ENCODE measurements around the gene NDP.
"Not testable (repeated sequence)": the region's sequence is repeated elsewhere in the genome, so short reads cannot be mapped to it uniquely, and the experiment has no call there.

The NDP gene

GRCh38 chrX:43970528-43970927 lies 2.7 kb downstream of the NDP start:
- peak; percentile 6 for DNase-seq (ENCODE audit: low spot score)

- DNase-seq (ENCODE audit: low spot score) = no peak
These were observed 3.4 kb downstream of the NDP start for GRCh38 chrX:43969504-43970501.

- no peak for DNase-seq (ENCODE audit: low spot score)
These were observed 4.8 kb downstream of the NDP start for GRCh38 chrX:43968359-43968781.

GRCh38 chrX:43964936-43965335 lies 8.3 kb downstream of the NDP start:
- DNase-seq (ENCODE audit: low spot score) = no peak

- no peak for DNase-seq (ENCODE audit: low spot score)
These were observed 9.5 kb downstream of the NDP start for GRCh38 chrX:43963726-43964125.

DNA sequence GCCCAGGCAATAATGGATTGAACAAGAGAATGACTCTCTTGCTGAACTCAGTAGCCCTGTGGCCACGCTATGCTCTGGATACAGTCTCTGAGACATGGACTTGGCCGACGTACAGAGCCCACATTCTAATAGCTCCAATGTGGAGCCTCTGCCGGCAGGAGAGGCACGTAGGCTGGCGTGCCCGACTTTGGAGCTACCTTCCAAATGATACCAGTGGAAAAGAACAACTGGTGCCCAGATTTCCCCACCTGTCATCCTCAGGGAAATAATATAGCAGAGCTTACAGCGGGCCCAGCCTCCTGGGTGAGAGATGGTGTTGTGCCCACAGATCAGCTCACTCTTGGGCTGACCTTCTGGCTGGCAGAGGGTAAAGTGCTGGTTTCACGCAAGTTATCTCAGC lies 10.6 kb downstream of the NDP start:
- DNase-seq (ENCODE audit: low spot score) = no peak

DNA sequence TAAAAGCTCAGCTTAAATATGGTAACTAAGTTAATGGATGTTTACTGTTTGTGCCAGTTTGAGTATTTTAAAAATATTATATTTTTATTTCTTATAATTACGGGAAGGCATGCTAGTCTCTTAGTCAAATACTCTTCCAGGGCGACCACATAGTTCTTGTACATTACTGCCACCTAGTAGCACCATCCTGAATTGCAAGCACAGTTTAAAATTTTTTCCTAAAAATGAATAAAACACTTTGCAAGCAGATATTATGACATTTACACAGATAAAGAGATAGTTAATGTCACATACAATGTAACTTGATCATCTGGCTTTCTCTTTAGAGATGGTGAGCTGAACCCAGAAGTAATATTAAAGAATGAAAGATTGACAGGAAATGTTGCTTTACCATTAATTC lies 11.5 kb downstream of the NDP start:
- DNase-seq (ENCODE audit: low spot score) = no peak

- DNase-seq (ENCODE audit: low spot score) = peak; percentile 43
These were observed 14.7 kb downstream of the NDP start for GRCh38 chrX:43958529-43958928.

- DNase-seq (ENCODE audit: low spot score) = no peak
These were observed 17.2 kb downstream of the NDP start for GRCh38 chrX:43956034-43956433.

DNA sequence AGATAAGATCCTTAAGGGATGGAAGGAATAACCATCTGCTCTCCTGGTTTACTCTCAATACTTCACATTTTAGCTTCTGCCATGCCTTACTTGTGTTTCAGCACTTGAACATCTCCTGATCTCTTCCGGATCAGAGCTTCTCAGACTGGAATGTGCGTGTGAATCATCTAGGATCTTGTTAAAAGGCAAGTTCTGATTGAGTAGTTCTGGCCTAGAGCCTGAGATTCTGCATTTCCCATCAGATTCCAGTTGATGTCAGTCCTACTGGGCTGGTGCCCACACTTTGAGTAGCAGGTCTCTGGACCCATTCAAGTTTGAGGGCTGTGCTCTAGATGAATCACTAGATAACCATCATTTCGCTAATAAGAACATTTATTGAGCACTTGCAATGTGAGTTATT lies 20.0 kb downstream of the NDP start:
- no peak for DNase-seq (ENCODE audit: low spot score)

GRCh38 chrX:43949669-43950068 lies 23.5 kb downstream of the NDP start:
- DNase-seq (ENCODE audit: low spot score) = peak; percentile 12

DNA sequence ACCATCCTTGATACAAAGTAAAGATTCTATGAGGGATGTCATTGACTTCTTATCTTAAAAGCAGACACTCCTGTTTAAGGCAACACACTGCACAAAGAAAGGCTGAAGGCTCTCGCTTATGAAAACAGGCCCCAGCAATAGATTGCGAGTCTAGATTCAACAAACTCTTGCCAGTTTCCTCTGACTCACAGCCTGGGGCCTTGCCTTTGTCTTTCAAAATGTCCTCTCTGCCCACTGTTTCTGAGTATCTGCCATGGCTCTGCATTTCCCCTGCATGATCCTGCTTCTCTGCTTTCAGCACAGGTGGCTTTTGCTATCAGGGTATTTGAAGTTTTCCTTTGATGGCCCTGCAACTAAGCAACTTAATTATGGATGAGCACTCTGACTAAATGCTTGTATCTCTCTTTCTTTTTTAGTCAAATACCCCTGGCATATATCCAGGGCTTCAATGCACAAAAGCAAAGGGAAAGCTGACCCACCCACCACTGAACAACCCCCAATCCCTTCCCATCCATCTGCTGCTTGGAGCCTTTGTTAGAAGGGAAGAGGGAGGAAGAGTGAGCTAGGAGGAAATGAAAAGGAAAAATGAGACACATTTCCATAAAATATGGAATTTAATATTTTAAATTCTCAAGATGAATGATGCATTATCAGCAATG lies 32.2 kb downstream of the NDP start:
- DNase-seq (ENCODE audit: low spot score) = no peak

GRCh38 chrX:43939187-43939926 lies 33.8 kb downstream of the NDP start:
- DNase-seq (ENCODE audit: low spot score) = no peak

DNA sequence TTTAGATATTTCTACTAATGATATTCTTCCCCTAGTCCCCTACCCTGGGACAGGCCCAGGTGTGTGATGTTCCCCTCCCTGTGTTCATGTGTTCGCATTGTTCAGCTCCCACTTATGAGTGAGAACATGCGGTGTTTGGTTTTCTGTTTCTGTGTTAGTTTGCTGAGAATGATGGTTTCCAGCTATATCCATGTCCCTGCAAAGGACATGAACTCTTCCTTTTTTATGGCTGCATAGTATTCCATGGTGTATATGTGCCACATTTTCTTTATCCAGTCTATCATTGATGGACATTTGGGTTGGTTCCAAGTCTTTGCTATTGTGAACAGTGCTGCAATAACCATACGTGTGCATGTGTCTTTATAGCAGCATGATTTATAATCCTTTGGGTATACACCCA lies 51.2 kb downstream of the NDP start:
- not testable (repeated sequence) for DNase-seq (ENCODE audit: low spot score)

- DNase-seq (ENCODE audit: low spot score) = not testable (repeated sequence)
These were observed 62.4 kb downstream of the NDP start for GRCh38 chrX:43910772-43911171.

DNA sequence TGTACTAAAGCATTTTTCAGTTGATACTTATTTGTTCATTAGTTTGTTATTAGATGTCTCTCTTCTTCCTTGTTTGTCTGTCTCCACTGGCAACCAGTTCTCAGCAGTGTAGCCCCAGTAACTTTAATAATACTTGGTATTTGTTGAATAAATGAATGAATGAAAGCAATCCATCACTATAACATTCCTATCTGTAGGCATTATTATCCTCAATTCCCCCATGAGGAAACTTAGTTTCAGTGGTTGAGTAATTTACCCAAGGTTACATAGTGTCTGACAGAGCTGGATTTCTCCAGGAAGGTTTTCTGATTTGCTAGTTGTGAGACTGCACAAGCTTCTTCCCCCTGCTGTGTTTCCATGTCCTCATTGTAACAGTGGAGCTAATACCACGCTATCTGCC lies 63.2 kb downstream of the NDP start:
- no peak for DNase-seq (ENCODE audit: low spot score)

GRCh38 chrX:43909141-43909540 lies 64.0 kb downstream of the NDP start:
- no peak for DNase-seq (ENCODE audit: low spot score)

DNA sequence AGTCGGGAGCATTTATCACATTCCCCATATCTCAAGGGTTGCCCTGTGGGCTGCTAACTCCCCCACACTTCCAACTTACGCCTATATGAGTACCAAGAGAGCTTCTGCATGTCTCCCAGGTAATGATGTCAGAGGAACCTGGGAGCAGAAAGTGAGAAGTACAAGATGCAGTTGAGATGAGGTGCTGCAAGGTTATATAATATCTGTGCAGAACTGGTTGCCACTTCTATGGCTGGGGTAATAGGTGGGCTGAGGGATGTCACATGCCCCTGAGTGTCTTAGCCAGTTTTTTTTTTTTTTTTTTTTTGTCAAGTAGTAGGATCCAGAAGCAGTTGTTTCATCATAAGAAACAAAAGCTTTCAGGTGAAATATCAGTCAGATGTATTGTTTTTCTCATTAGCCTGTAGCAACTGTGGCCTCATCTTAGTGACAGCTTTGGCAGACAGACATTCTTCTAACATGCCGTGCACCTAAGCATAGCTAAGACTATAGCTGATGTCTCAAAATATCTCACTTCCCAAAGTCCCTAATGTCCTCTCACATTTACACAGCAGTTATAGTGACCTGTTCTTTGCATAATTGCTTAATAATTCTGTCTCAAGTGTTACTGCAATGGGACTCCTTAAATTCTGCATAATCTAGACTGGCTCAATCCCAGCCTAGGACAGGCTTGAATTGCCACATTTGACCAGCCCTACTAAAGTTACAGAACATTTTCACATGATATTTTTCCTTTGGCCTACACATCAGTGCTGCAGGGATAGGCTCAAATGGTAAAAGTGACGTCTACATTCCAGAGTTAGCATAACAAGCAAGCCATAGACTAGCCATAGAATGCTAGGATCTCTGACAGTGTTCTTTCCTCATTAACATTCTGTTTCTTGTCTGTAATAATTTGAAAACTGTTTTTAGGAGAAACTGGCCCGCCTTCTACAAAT lies 73.0 kb downstream of the NDP start:
- no peak for DNase-seq (ENCODE audit: low spot score)

Data from hepatic stellate cell (primary cell).